Activated T-helper 1 cell treated with anti-CD3 and anti-CD28 coated beads, Interleukin-12 subunit alpha, Interleukin-12 subunit beta, Interleukin-2, Interleukin-4 antibody, amounts not matched to agents 30 ng/mL and 10 ng/mL and 1 ng/mL, durations not matched to agents 14 hours and 24 hours and 36 hours (primary cell): Measurements from ENCODE around the gene ITPK1. TPM values are rescaled to one million over a fixed set of nuclear protein-coding genes. Genes with fewer than 3 reads are reported as not detected.

Experiments used
- DNase-seq: peaks from one replicate; pipeline ENCODE4 v3.0.0; 2021; ENCODE audit warnings: low spot score
- H3K27ac Mint-ChIP-seq: one replicate; pipeline ENCODE4 v1.8.0; 2021; ENCODE audit warnings: mild to moderate bottlenecking, mixed read lengths
- H3K27me3 Mint-ChIP-seq: one replicate; pipeline ENCODE4 v1.8.0; 2022; ENCODE audit warnings: mild to moderate bottlenecking, moderate library complexity, mixed read lengths; ENCODE audit not compliant: insufficient read depth
- H3K36me3 Mint-ChIP-seq: one replicate; pipeline ENCODE4 v1.8.0; 2021; ENCODE audit warnings: low read depth, mixed read lengths
- H3K4me1 Mint-ChIP-seq: one replicate; pipeline ENCODE4 v1.8.0; 2021; ENCODE audit warnings: low read depth, mixed read lengths
- H3K4me3 Mint-ChIP-seq: one replicate; pipeline ENCODE4 v1.8.0; 2021; ENCODE audit warnings: mild to moderate bottlenecking, moderate library complexity, mixed read lengths
- H3K9me3 Mint-ChIP-seq: one replicate; pipeline ENCODE4 v1.8.0; 2021; ENCODE audit warnings: mixed read lengths
- intact Hi-C: fragments of 100-400 bp; cut with micrococcal nuclease; formaldehyde crosslinking; loops from one replicate; pipeline ENCODE4 v1.15.1; 2024
- total RNA-seq: library from RNA; stranded (reverse); gene quantifications from 2 replicates; pipeline ENCODE4 v1.2.3, GENCODE V29; 2022

The ITPK1 gene
- total RNA-seq, 1 donor from 2014 or later, result 71.0 TPM

DNA sequence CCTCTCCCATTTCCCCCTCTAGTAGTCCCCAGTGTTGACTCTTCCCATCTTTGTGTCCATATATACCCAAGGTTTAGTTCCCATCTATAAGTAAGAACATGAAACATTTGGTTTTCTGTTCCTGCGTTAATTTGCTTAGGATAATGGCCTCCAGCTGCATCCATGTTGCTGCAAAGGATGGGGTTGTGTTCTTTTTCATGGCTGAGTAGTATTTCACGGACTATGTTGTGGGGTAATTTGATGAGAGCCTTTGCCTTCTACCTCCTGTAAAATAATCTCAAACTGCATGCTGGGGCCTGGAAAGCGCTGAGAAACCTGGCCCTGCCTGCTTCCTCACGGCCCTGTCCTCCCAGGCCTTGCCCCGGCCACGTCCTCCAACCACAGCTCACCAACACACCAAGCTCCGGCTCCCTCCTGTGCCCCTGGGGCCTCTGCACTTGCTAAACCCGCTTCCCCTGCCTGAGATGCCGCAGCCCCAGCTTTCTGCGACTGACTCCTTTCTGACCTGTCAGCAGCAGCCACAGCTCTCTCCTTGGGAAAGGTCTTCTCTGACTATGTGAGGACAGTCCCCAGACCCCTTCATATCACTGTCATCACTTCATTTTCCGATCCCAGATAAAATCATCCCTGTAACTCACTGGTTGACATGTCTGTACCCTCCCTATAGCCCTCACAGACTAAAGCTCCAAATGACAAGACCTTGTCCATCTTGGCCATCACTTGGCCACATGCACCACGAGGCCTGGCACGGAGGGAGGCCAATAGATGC lies 19.8 kb downstream of the ITPK1 start:
- no peaks in the 10 kb centered on the region for H3K27me3 Mint-ChIP-seq
- DNase-seq, result no peak
- no peak overlapping the region for H3K27ac Mint-ChIP-seq
- H3K36me3 Mint-ChIP-seq, result no peaks in the 10 kb centered on the region
- peaks cover 21% of the 10 kb centered on the region for H3K4me1 Mint-ChIP-seq
- no peak overlapping the region for H3K4me3 Mint-ChIP-seq
- intact Hi-C loops, result no loop called here
- no peaks in the 10 kb centered on the region for H3K9me3 Mint-ChIP-seq

DNA sequence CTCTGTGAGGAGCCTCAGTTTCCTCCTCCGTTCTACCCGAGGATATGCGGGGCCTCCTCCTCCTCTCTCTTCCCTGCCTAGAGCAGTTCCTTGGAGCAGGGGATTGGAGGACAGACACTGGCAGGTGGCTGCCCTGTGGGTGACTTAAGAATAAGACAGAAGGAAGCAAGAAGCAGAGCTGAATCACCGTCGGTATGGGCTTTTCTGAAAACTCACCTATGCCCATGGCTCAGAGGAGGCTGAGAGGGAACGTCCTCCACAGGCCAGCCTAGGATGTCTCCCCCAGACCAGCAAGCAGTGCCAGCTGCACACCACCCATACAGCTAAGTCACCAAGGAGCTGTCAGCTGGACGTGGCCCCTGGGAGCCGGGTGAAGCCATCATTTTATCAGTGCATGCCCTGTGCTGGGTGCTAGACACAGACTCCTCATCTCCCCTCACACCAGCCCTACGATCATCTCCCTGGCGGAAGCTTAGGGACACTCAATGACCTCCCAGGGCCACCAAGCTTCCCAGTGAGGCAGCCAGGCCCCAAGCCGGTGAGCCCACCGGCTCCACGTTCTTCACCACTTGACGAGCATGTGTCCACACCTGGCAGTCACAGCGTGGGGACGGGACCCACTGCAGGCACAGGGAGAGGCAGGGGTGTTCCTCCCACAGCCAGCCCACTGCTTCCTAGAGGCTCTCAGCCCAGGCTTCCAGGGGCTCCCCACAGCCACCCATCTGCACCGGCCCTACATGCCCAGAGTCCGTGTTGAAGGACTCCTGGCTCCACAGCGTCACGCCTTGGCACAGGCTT lies 21.4 kb downstream of the ITPK1 start:
- intact Hi-C loops, result no loop called here
- no peaks in the 10 kb centered on the region for H3K27me3 Mint-ChIP-seq
- no peak for DNase-seq
- H3K9me3 Mint-ChIP-seq, result no peaks in the 10 kb centered on the region
- no peak overlapping the region for H3K27ac Mint-ChIP-seq
- no peak overlapping the region for H3K4me3 Mint-ChIP-seq
- no peaks in the 10 kb centered on the region for H3K36me3 Mint-ChIP-seq
- peaks cover 11% of the 10 kb centered on the region for H3K4me1 Mint-ChIP-seq

DNA sequence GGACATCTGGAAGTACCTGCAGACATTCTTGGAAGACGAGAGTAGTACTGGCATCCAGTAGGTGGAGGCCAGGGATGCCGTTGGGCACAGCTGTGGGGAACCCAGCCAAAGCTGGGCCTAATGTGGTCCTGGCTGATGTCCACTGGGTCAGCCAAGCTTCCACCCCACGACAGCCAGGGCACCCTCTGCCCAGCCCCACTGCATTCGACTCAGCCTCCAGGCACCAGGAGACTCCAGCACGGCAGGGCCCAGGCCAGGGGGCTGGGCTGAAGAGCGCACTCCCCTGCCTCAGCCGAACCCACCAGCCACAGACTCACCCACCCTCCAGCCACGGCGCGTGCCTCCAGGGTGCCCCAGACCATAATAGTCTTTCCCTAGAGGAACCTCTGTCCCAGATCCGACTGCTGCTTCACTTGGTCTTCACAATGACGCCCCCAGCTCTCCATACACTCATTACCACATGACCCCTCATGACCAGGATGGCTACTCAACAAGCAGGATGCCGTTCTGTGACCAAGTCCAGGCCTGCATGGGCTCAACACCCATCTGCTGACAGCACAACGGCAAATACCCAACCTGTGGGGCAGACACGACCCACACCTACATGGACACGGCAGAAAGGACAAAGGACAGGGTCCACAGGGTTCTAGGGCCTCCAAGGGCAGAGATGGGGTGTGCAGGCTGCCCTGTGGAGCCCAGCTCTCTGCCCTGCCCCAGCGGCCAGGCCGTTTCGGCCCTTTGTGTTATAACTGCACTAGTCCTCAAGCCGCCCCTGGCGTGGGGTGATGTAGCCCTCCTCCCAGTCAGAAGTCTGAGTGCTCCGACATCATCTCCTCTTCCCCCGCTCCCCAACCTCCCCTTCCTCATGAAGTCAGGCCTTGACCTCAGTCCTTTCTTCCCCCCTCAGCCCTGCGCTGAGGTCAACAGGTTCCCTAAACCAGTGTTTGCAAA lies 22.8 kb downstream of the ITPK1 start:
- intact Hi-C loops, result no loop called here
- DNase-seq, result no peak
- Mint-ChIP-seq H3K4me1 (peaks cover 11% of the 10 kb centered on the region), H3K36me3 (no peaks in the 10 kb centered on the region), H3K4me3 (no peak overlapping the region), H3K9me3 (no peaks in the 10 kb centered on the region), H3K27ac (peak overlapping the region; percentile 77), H3K27me3 (no peaks in the 10 kb centered on the region)

DNA sequence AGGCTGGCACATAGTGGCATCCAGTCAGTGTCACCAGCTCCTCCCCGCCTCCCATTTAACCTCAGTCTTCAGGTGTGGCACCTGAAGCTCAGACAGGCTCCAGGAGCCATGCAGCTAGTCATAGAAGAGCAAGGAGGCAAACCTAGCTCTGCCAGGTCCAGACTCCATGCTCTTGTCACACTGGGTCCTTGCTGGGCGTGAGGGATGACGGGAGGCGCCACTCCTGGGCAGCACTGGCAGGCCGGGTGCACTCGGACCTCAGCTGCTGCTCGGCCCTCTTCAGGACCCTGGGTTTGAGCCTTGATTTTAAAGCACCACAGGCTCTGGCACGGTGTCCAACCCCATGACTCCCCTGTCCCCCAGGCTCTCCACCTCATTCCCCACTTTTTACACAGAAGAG lies 24.1 kb downstream of the ITPK1 start:
- Mint-ChIP-seq H3K27ac (no peak overlapping the region), H3K4me3 (no peak overlapping the region), H3K9me3 (no peaks in the 10 kb centered on the region), H3K36me3 (no peaks in the 10 kb centered on the region), H3K4me1 (peaks cover 16% of the 10 kb centered on the region), H3K27me3 (no peaks in the 10 kb centered on the region)
- no peak for DNase-seq
- intact Hi-C loops, result no loop called here

DNA sequence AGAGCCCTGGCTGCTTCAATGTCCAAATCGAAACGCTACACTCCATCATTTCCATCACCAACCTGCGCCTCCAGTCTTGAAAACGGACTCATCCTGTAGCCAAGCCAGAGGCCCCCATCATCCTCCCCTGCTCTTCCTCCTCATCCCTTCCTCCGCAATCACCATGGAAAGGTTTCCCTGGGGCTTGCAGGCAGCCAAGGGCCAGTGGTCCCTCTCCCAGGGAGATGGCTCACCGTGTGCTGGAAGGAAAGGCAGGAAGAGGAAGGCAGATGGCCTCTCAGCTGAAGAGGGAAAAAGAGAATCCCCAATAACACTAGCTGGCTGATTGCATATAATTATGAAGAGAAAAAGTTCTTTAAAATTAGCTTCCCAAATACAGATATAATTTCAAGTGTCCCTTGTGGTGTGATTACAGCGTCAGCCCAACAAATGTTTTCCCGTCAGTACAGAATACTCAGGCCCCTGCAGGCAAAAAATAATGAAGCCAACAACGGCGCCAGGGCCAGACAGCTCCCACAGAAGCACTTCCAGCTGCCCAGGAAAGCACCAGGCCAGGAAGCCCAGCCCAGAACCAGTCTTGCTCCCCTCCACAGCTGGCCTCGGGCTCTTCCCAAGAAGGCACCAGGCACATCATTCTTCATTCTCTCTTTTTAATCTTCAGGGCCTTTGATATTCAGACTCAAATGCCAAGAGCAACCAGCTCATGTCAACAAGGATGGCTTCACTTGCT lies 24.7 kb downstream of the ITPK1 start:
- intact Hi-C loops, result no loop called here
- DNase-seq, result no peak
- Mint-ChIP-seq H3K36me3 (no peaks in the 10 kb centered on the region), H3K27me3 (no peaks in the 10 kb centered on the region), H3K4me3 (no peak overlapping the region), H3K27ac (no peak overlapping the region), H3K4me1 (peaks cover 14% of the 10 kb centered on the region), H3K9me3 (no peaks in the 10 kb centered on the region)

DNA sequence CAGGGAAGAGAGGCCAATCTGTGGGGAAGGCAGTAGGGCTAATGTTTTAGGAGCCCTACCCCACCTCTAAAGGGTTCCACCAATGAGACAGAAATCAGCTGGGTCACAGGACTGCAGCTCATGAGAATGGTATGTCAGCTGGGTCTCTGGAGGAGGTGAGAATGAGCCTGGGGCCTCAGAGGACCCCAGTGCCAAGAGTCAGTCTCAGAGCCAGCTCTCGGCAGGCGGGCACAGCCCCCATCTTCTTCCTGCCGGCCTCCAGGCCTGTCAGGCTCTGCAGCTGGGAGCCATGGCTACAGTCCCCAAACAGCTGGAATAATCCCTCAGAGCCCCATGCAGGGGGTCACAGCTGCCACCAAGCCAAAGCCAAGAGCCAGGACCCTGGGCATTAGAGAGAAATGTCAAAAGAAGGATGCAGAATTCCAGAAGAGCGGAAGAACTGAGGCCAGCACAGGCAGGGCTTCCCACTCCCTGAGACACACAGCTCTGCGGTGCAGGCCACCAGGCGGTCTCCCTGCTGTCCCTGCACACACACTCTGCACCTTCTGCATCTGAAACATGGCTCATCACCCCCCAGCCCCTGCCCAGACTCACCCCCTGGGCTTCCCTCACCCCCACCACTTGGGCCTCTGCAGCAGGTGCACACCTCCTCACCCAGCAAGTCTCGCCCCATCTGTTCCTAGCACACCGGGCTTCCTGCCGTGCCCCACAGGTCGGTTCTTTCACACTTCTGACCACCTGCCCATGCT lies 26.0 kb downstream of the ITPK1 start:
- Mint-ChIP-seq H3K27me3 (no peaks in the 10 kb centered on the region), H3K27ac (no peak overlapping the region), H3K4me1 (peaks cover 13% of the 10 kb centered on the region), H3K4me3 (no peak overlapping the region), H3K9me3 (no peaks in the 10 kb centered on the region), H3K36me3 (no peaks in the 10 kb centered on the region)
- DNase-seq, result no peak
- intact Hi-C loops, result no loop called here

DNA sequence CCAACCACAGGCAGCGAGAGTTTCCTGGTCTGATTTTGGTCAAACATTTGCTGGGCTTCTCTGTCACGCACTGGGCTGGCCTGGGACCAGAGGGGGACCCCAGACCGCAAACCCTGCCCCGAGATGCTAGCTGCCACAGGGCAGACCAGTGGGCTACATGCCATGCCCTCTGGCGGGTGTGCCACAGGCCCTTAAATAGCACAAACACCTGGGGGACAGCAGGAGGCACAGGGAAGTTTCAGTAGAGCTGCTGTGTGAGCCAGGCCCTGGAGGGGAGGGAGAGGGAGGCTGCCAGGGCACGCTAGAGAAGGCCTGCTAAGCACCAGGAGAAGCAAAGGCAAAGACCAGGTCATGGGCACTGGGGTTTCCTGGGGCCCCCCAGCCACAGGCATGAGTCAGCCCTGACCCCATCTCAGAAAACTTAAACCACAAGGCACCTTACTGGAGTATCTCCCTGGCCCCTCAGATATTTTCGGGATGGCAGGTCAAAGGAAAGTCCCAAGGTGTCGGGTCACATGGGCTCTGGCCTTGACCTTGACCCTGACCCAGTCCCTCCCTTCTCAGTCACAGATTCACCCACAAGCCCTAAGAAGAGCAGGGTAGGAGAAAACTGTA lies 29.2 kb downstream of the ITPK1 start:
- H3K9me3 Mint-ChIP-seq, result no peaks in the 10 kb centered on the region
- no peaks in the 10 kb centered on the region for H3K27me3 Mint-ChIP-seq
- H3K36me3 Mint-ChIP-seq, result no peaks in the 10 kb centered on the region
- no peak overlapping the region for H3K27ac Mint-ChIP-seq
- no peak for DNase-seq
- peaks cover 22% of the 10 kb centered on the region for H3K4me1 Mint-ChIP-seq
- H3K4me3 Mint-ChIP-seq, result no peak overlapping the region
- intact Hi-C loops, result no loop called here

DNA sequence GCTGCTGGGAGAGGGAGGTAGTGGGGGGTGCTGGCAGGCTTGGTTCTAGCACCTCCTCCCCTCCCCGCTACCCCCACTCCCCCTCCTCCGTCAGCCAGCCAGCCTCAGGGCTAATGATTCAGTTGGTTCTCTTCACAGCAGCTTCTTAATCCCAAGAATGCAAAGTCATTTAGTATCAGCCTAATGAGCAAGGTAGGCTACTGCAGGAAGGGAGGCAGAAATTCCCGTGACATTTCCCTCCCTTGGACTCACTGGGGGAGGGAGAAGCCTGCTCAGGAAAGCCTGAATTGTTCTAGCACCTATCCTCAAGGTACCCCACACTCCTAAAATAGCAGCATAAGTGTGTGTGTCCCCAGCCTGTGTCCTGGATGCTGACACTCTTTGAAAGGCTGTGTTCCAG lies 29.8 kb downstream of the ITPK1 start:
- Mint-ChIP-seq H3K27me3 (no peaks in the 10 kb centered on the region), H3K27ac (no peak overlapping the region), H3K36me3 (no peaks in the 10 kb centered on the region), H3K4me3 (no peak overlapping the region), H3K9me3 (no peaks in the 10 kb centered on the region), H3K4me1 (peaks cover 22% of the 10 kb centered on the region)
- intact Hi-C loops, result no loop called here
- DNase-seq, result no peak

DNA sequence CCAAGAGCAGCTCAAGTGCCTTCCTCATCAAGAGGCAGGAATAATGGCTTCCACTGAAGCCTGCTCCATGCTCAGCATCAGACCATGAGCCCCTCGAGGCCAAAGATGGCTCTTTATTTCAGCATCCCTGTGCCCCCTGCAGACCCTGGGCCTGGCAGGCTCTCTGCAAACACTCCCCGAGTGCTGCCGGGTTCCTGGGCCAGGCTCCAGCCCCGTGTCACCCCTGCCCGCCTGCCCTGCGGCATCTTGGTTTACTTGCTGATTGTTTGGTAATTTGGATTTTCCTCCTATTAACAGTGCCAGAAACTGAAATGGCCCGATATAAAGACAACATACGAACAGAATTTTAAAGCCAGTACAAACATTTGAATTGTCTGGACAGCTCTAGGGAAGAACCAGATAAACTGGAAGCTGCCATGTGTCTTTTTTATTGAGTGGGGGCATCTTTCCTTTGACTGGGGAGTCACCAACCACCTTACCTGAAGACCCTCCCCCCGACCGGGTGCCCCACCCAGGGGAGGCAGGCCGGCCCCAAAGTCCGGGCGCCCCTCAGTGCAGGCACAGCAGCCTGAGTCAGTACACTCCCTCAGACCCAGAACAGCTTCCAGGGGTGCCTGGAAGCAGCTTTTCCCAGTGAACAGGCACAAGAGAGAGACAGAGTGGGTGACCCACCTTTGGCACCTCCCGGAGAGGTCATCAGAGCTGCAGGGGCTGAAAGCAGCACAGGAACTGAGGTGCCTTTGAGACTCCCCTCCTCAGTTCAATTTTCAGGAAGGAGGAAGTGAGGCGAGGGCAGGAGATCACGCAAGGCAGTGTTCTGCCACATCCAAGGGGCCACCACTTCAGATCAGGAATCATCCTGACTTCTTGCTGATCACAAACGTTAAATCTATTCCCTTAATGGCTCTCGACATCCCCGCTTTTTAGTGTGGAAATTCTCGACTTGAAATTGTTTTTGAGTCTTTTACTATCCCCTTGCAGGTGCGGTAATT lies 30.6 kb downstream of the ITPK1 start:
- Mint-ChIP-seq H3K27me3 (no peaks in the 10 kb centered on the region), H3K27ac (no peak overlapping the region), H3K36me3 (no peaks in the 10 kb centered on the region), H3K4me1 (peaks cover 22% of the 10 kb centered on the region), H3K9me3 (no peaks in the 10 kb centered on the region), H3K4me3 (no peak overlapping the region)
- DNase-seq, result no peak
- intact Hi-C loops, result no loop called here

DNA sequence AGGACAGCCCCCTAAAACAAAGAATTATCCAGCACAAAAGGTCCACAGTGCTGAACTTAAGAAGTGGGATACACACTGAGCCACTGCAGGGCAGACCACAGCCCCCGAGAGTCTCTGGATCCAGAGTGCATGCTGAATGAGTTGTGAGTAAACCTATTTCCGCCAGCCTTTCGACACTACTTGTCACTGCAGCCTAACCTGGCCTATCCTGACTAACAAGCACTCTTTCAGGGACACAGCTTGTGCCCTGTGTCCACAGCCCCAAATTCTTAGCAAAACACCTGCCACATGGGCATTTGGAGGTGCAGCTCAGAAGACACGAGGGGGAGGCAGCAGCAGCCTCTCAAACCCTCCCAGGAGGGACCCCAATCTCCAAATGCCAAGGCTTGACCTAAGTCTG lies 31.3 kb downstream of the ITPK1 start:
- Mint-ChIP-seq H3K27ac (no peak overlapping the region), H3K36me3 (no peaks in the 10 kb centered on the region), H3K4me1 (peaks cover 22% of the 10 kb centered on the region), H3K9me3 (no peaks in the 10 kb centered on the region), H3K27me3 (no peaks in the 10 kb centered on the region), H3K4me3 (no peak overlapping the region)
- DNase-seq, result no peak
- intact Hi-C loops, result no loop called here

DNA sequence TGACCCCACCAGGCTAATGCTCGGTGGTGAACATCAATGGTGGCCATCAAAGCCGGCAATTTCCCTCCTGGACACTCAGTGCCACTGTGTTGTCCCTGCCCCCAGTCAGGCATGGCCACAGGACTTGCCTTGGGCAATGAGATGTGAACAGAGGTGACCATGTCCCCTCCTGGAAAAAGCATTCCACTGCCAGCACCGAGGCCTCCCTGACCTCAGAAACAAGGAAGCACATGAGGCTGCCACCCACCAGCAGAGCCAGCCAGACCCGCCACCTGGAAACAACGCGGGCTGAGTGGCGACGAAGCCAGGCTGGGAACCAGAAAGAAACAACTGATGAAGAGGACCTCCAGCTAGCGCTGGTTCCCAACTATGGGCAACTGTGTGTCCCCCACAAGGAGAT lies 31.8 kb downstream of the ITPK1 start:
- Mint-ChIP-seq H3K27ac (no peak overlapping the region), H3K4me3 (no peak overlapping the region), H3K27me3 (no peaks in the 10 kb centered on the region), H3K4me1 (peaks cover 22% of the 10 kb centered on the region), H3K9me3 (no peaks in the 10 kb centered on the region), H3K36me3 (no peaks in the 10 kb centered on the region)
- intact Hi-C loops, result no loop called here
- no peak for DNase-seq
